ENCODE data around the gene LRP1.

GRCh38 chr12:57261428-57261865, 133.2 kb downstream of the LRP1 start:
- TF ChIP-seq YY1 (IDR thresholded peaks at IDR 0.05; ENCODE audit: insufficient read depth, insufficient read length) (no peak), ZNF274 (IDR thresholded peaks at IDR 0.05; ENCODE audit: low read depth, low read length) (no peak), SUZ12 (IDR thresholded peaks at IDR 0.05; ENCODE audit: extremely low read depth, insufficient read depth, insufficient read length) (no peak)

All from NT2/D1 (cell line).